ENCODE measurements around the gene ITGBL1. TPM values are rescaled to one million over a fixed set of nuclear protein-coding genes. Genes with fewer than 3 reads are reported as not detected.

The ITGBL1 gene
- total and polyA plus RNA-seq, 2 of the 13 experiments (the other 11 are each of a cell fraction or from before 2014, with no cell fraction given), result 0.02 TPM; not detected in 1

DNA sequence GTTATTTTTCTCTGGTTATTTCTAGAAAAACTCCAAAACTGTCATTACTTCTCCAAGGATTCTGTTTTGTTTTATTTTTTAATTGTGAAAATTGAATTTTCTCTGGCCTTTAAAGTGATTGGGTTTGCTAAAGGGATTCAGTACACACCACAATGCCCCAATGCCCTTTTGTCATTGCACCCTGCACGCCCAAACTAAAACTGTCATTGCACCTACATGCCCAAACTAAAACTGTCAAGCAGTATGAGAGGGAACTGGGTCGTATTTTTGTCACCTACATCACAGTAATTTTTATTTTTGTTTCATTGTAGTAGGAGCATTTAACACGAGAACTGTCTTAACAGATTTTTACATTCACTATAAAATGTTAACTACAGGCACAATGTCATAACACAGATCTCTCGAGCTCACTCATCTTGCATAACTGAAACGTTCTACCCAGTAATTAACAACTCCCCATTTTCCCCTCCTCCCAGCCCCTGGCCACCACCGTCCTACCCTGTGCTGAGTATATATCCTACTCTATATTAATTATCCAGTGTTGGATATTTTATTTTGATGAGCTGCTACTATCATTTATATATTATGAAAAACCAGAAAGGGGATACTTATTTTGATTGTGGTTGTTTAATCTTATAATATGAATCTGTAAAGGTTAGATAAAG, 43.4 kb upstream of the ITGBL1 start:
- H3K27ac ChIP-seq (ENCODE audit: extremely low read length, insufficient read depth, low read length), result no peak overlapping the region
- H3K4me2 ChIP-seq (ENCODE audit: low read depth, low read length), result no peak overlapping the region
- intact Hi-C loops (cut with micrococcal nuclease; ENCODE audit: unreplicated experiment), result no loop called here
- H3K36me3 ChIP-seq (replicated peaks in 1 of 2; ENCODE audit: control insufficient read depth in 1 of 2, insufficient read depth in 2 of 2, low read length in 2 of 2), result no peaks in the 10 kb centered on the region
- CTCF ChIA-PET (ENCODE audit: low intra/inter-chr PET ratio, low total read pairs), result no interaction called here
- H3K27me3 ChIP-seq (ENCODE audit: control insufficient read depth in 1 of 2, insufficient read depth in 2 of 2, low read length in 2 of 2), result no peaks in the 10 kb centered on the region
- no peak overlapping the region for H2AFZ ChIP-seq (ENCODE audit: low read length)
- H3K4me1 ChIP-seq (ENCODE audit: insufficient read depth, low read length), result no peaks in the 10 kb centered on the region
- H3K9me3 ChIP-seq (ENCODE audit: low read length), result no peaks in the 10 kb centered on the region
- WGBS (ENCODE audit: low lambda C conversion rate), result 2% methylated on average over 6 of the region's 6 CpGs
- H3K4me3 ChIP-seq (replicated peaks in 1 of 3; ENCODE audit: insufficient read depth in 1 of 3, low read depth in 2 of 3, low read length in 3 of 3), result no peak overlapping the region
- no TSS peak for BruUV-seq (replicated peaks)
- H3K9ac ChIP-seq (ENCODE audit: insufficient read depth, low read depth, low read length), result no peak overlapping the region
- H3K79me2 ChIP-seq (ENCODE audit: insufficient read depth, low read length), result no peaks in the 10 kb centered on the region
- POLR2A ChIA-PET, result no interaction called here
- ATAC-seq, result no peak
- no peak for FAIRE-seq
- no peak for DNase-seq (ENCODE audit: low spot score)
- no peaks in the 10 kb centered on the region for H4K20me1 ChIP-seq (ENCODE audit: insufficient read depth, low read length)
- in situ Hi-C loops (cut with HindIII; ENCODE audit: extremely low pct_ligation_motif_present, low pct_unique_long_range_greater_than_20kb), result no loop called here
- TF ChIP-seq ZFP36 (IDR thresholded peaks at IDR 0.05; ENCODE audit: borderline replicate concordance, low read depth, low read length, partially characterized antibody), result no peak
- no peak for TF ChIP-seq ZSCAN22 (CRISPR knock-in tag; IDR thresholded peaks at IDR 0.05)
- TF ChIP-seq ZNF816 (CRISPR knock-in tag; IDR thresholded peaks at IDR 0.05; ENCODE audit: borderline replicate concordance), result no peak
- TF ChIP-seq RXRA (CRISPR knock-in tag; IDR thresholded peaks at IDR 0.05), result no peak
- TF ChIP-seq RBM22 (optimal IDR thresholded peaks at IDR 0.05; ENCODE audit: low read length), result no peak
- TF ChIP-seq FOXO1 (CRISPR knock-in tag; IDR thresholded peaks at IDR 0.05), result no peak
- TF ChIP-seq, protein P1, sequence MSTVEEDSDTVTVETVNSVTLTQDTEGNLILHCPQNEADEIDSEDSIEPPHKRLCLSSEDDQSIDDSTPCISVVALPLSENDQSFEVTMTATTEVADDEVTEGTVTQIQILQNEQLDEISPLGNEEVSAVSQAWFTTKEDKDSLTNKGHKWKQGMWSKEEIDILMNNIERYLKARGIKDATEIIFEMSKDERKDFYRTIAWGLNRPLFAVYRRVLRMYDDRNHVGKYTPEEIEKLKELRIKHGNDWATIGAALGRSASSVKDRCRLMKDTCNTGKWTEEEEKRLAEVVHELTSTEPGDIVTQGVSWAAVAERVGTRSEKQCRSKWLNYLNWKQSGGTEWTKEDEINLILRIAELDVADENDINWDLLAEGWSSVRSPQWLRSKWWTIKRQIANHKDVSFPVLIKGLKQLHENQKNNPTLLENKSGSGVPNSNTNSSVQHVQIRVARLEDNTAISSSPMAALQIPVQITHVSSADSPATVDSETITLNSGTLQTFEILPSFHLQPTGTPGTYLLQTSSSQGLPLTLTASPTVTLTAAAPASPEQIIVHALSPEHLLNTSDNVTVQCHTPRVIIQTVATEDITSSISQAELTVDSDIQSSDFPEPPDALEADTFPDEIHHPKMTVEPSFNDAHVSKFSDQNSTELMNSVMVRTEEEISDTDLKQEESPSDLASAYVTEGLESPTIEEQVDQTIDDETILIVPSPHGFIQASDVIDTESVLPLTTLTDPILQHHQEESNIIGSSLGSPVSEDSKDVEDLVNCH (CRISPR knock-in tag; IDR thresholded peaks at IDR 0.05), result no peak
- no peak for TF ChIP-seq ZNF772 (CRISPR knock-in tag; IDR thresholded peaks at IDR 0.05)
- TF ChIP-seq, protein P2, sequence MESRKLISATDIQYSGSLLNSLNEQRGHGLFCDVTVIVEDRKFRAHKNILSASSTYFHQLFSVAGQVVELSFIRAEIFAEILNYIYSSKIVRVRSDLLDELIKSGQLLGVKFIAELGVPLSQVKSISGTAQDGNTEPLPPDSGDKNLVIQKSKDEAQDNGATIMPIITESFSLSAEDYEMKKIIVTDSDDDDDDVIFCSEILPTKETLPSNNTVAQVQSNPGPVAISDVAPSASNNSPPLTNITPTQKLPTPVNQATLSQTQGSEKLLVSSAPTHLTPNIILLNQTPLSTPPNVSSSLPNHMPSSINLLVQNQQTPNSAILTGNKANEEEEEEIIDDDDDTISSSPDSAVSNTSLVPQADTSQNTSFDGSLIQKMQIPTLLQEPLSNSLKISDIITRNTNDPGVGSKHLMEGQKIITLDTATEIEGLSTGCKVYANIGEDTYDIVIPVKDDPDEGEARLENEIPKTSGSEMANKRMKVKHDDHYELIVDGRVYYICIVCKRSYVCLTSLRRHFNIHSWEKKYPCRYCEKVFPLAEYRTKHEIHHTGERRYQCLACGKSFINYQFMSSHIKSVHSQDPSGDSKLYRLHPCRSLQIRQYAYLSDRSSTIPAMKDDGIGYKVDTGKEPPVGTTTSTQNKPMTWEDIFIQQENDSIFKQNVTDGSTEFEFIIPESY (CRISPR knock-in tag; IDR thresholded peaks at IDR 0.05), result no peak
- TF ChIP-seq, protein P3, sequence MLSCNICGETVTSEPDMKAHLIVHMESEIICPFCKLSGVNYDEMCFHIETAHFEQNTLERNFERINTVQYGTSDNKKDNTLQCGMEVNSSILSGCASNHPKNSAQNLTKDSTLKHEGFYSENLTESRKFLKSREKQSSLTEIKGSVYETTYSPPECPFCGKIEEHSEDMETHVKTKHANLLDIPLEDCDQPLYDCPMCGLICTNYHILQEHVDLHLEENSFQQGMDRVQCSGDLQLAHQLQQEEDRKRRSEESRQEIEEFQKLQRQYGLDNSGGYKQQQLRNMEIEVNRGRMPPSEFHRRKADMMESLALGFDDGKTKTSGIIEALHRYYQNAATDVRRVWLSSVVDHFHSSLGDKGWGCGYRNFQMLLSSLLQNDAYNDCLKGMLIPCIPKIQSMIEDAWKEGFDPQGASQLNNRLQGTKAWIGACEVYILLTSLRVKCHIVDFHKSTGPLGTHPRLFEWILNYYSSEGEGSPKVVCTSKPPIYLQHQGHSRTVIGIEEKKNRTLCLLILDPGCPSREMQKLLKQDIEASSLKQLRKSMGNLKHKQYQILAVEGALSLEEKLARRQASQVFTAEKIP (CRISPR knock-in tag; IDR thresholded peaks at IDR 0.05; ENCODE audit: borderline replicate concordance), result no peak
- TF ChIP-seq, protein P4, sequence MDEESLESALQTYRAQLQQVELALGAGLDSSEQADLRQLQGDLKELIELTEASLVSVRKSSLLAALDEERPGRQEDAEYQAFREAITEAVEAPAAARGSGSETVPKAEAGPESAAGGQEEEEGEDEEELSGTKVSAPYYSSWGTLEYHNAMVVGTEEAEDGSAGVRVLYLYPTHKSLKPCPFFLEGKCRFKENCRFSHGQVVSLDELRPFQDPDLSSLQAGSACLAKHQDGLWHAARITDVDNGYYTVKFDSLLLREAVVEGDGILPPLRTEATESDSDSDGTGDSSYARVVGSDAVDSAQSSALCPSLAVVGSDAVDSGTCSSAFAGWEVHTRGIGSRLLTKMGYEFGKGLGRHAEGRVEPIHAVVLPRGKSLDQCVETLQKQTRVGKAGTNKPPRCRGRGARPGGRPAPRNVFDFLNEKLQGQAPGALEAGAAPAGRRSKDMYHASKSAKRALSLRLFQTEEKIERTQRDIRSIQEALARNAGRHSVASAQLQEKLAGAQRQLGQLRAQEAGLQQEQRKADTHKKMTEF (CRISPR knock-in tag; IDR thresholded peaks at IDR 0.05), result no peak

Measured in HepG2 (cell line).